ENCODE results near the gene NPC2.

The NPC2 gene

DNA sequence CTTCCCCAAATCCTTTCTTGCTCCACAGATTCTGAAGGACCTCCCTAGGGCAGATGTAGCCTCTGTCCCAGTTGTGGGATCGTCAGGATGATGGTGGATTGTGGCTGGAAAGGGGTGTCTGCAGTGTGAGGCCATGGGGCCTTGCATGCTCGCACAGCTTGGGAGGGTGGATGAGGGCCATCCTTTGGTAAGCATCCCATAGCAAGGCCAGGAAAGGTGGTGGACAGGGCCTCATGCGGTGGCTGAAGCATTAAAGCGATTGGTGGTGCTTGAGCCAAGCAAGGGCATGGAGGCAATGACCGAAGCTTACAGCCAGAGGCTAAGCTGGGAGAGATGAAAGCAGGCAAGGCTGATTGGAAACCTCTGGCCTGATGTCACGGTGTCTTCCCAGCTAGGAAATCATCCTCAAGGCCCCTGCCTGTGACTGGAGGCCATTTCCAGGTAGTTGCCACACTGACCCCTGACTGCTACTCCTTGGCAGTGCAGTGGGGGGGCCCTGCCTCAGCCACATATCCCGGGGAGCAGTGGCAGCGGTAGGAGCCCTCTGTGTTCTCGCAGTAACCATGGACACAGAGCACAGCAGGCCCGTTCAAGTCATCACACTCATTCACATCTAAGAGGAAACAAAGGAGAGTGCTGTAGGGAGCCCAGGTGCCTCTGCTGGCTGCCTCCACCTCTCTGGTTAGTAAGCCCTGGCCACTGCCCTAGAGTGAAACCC, 7.5 kb upstream of the NPC2 start:
- Mint-ChIP-seq H3K9me3 (no peaks in the 10 kb centered on the region), H3K4me1 (peaks cover 36% of the 10 kb centered on the region), H3K4me3 (no peak overlapping the region), H3K27me3 (no peaks in the 10 kb centered on the region), H3K36me3 (no peaks in the 10 kb centered on the region), H3K27ac (no peak overlapping the region)

DNA sequence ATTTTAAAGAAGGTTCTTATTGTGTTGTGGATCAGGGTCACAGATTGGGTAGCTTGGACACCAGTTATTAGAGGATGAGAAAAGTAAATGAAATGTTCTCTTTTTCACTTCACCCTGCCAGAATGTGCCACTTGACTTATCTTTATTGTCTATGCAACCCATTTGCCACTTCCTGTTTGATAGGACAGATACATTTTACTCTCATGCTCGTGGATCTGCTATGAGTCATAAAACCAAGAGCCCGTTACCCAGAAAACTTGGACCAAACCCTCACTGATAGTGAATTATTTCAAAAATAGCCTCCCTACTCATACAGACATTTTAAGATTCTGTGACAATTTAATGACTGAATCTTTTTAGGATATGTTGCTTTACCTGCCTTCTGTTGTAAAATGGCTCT, 2.3 kb upstream of the NPC2 start:
- H3K27me3 Mint-ChIP-seq = no peaks in the 10 kb centered on the region
- peak overlapping the region; percentile 82 for H3K27ac Mint-ChIP-seq
- H3K4me1 Mint-ChIP-seq = peaks cover 50% of the 10 kb centered on the region
- H3K4me3 Mint-ChIP-seq = no peak overlapping the region
- H3K9me3 Mint-ChIP-seq = no peaks in the 10 kb centered on the region
- no peaks in the 10 kb centered on the region for H3K36me3 Mint-ChIP-seq

DNA sequence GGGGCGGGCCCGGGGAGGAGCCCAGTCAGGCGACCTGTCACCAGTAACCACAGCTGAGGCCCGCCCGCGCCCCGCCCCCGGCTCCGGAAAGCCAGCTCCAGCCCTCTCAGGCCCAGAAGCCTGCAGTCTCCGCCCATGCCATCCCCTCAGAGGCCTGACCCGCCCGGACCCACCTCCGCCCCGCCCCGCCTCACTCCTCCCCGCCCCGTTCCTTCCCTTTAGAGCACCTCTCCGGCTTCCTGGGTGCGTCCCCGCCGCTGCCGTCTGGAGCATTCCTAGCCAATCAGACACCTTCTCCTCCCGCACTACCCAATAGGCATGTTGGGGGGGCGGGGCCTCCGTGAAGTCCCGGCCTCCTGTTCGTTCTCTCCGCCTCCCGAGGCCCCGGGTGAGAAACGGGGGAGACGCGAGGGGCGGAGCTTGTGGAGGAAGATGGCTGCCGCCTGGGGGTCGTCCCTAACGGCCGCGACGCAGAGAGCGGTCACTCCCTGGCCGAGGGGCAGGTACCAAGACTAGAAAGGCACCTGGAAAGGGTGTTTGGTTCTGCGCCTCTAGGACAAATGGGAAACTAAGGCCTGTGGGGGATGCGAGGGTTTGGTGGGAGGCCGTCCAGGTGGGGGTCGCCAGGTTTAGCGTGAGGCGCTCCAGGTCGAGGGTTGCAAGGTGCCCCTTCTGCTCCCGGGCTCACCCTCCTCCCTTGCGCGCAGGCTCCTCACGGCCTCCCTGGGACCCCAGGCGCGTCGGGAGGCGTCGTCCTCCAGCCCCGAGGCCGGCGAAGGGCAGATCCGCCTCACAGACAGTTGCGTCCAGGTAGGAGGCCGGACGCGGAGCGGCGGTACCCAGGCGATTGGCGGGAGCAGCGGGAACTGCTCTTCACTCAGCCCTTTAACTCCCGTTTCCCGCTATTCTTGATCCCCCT, 497 bp upstream of the NPC2 start, which contains the start of gene ISCA2:
TSS of gene ISCA2 (plus strand) at position 423 of the 919 bp plus-strand sequence. CDS start at position 433, 10 bp downstream.
- H3K9me3 Mint-ChIP-seq = no peaks in the 10 kb centered on the region
- H3K27ac Mint-ChIP-seq = peak within 1 kb of the TSS; percentile 96
- H3K4me1 Mint-ChIP-seq = peaks cover 52% of the 10 kb centered on the region
- H3K4me3 Mint-ChIP-seq = no peak within 1 kb of the TSS
- no peaks in the 10 kb centered on the region for H3K36me3 Mint-ChIP-seq
- H3K27me3 Mint-ChIP-seq = no peaks in the 10 kb centered on the region

GRCh38 chr14:74491956-74492775, 939 bp downstream of the NPC2 start:
- no peaks in the 10 kb centered on the region for H3K36me3 Mint-ChIP-seq
- H3K4me1 Mint-ChIP-seq = peaks cover 49% of the 10 kb centered on the region
- no peaks in the 10 kb centered on the region for H3K9me3 Mint-ChIP-seq
- no peaks in the 10 kb centered on the region for H3K27me3 Mint-ChIP-seq
- no peak overlapping the region for H3K27ac Mint-ChIP-seq
- no peak overlapping the region for H3K4me3 Mint-ChIP-seq

DNA sequence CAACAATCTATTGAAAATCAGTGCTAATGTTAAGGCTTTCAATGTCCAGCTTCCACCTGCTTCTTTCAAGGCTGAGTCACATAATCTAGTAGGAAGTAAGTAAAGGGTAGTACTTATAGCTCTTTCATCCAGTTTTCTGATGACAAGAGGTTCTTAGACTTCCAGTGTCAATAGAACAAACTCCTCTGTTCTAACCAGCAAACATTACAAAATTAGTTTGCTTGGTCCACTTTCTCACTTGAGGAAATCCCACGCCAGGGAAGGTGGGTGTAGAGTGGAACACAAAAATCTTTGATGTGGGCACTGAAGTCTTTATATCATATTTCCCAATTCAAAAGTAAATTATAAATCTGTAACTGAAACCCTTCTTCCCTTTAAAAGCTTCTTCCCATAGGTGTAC, 2.6 kb downstream of the NPC2 start:
- no peaks in the 10 kb centered on the region for H3K27me3 Mint-ChIP-seq
- no peak overlapping the region for H3K4me3 Mint-ChIP-seq
- no peak overlapping the region for H3K27ac Mint-ChIP-seq
- H3K36me3 Mint-ChIP-seq = no peaks in the 10 kb centered on the region
- H3K4me1 Mint-ChIP-seq = peaks cover 37% of the 10 kb centered on the region
- no peaks in the 10 kb centered on the region for H3K9me3 Mint-ChIP-seq

GRCh38 chr14:74488786-74489397, 4.2 kb downstream of the NPC2 start:
- Mint-ChIP-seq H3K4me3 (no peak overlapping the region), H3K36me3 (peaks cover 5% of the 10 kb centered on the region), H3K4me1 (peaks cover 22% of the 10 kb centered on the region), H3K9me3 (no peaks in the 10 kb centered on the region), H3K27ac (peak overlapping the region; percentile 14), H3K27me3 (no peaks in the 10 kb centered on the region)

- Mint-ChIP-seq H3K27me3 (no peaks in the 10 kb centered on the region), H3K9me3 (no peaks in the 10 kb centered on the region), H3K4me3 (no peak overlapping the region), H3K27ac (no peak overlapping the region), H3K4me1 (peaks cover 22% of the 10 kb centered on the region), H3K36me3 (peaks cover 8% of the 10 kb centered on the region)
Observed at GRCh38 chr14:74486164-74486563, 6.9 kb downstream of the NPC2 start.

- Mint-ChIP-seq H3K27ac (no peak overlapping the region), H3K9me3 (no peaks in the 10 kb centered on the region), H3K27me3 (no peaks in the 10 kb centered on the region), H3K4me1 (no peaks in the 10 kb centered on the region), H3K36me3 (peaks cover 8% of the 10 kb centered on the region), H3K4me3 (no peak overlapping the region)
Observed at GRCh38 chr14:74483321-74483720, 9.8 kb downstream of the NPC2 start.

DNA sequence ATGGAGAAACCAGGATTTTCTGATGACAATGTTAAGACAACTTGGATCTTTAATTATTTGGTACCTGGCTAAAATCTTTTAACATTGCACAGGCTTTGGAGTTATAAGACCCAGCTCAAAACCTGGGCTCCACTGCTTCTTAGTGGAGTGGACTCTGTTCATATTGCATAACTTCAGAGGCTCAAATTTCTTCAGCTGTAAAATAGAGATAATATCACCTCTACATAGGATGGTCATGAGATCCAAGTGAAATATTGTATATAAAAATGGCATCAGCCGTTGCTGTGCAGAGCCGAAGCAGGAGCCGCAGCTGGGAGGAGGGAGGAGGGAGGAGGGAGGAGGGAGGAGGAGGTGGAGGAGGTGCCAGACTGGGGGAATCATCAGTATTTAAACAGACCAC, 10.5 kb downstream of the NPC2 start:
- Mint-ChIP-seq H3K4me1 (no peaks in the 10 kb centered on the region), H3K27ac (no peak overlapping the region), H3K4me3 (no peak overlapping the region), H3K36me3 (peaks cover 8% of the 10 kb centered on the region), H3K27me3 (no peaks in the 10 kb centered on the region), H3K9me3 (no peaks in the 10 kb centered on the region)

DNA sequence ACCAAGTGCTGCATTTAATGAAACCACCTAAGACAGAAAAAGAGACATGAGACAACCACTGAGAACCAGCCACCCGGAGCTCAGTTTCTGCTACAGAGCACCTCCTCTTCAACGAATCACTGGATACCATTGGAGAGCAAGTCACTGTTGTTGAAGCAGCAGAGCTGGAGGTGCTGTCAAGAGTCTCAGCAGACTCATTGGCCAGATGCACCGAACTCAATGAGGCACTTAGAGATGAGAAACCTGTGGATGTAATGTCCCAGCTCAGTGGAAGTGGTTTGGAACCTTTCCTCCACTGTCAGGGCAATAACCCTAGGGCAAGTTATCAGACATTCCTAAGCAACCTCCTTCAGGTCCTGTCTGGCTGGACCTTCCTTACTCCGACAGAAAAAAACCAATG, 13.1 kb downstream of the NPC2 start:
- H3K27ac Mint-ChIP-seq = no peak overlapping the region
- H3K4me3 Mint-ChIP-seq = no peak overlapping the region
- peaks cover 8% of the 10 kb centered on the region for H3K36me3 Mint-ChIP-seq
- H3K4me1 Mint-ChIP-seq = no peaks in the 10 kb centered on the region
- no peaks in the 10 kb centered on the region for H3K27me3 Mint-ChIP-seq
- no peaks in the 10 kb centered on the region for H3K9me3 Mint-ChIP-seq

GRCh38 chr14:74478996-74479635, 14.0 kb downstream of the NPC2 start:
- H3K9me3 Mint-ChIP-seq = no peaks in the 10 kb centered on the region
- H3K27me3 Mint-ChIP-seq = no peaks in the 10 kb centered on the region
- H3K27ac Mint-ChIP-seq = no peak overlapping the region
- H3K4me3 Mint-ChIP-seq = no peak overlapping the region
- H3K36me3 Mint-ChIP-seq = peaks cover 3% of the 10 kb centered on the region
- no peaks in the 10 kb centered on the region for H3K4me1 Mint-ChIP-seq

GRCh38 chr14:74476607-74477006, 16.5 kb downstream of the NPC2 start:
- Mint-ChIP-seq H3K4me1 (no peaks in the 10 kb centered on the region), H3K4me3 (no peak overlapping the region), H3K27me3 (no peaks in the 10 kb centered on the region), H3K9me3 (no peaks in the 10 kb centered on the region), H3K27ac (no peak overlapping the region), H3K36me3 (peaks cover 6% of the 10 kb centered on the region)

GRCh38 chr14:74476107-74476506, 17.0 kb downstream of the NPC2 start:
- H3K36me3 Mint-ChIP-seq = peaks cover 6% of the 10 kb centered on the region
- H3K4me3 Mint-ChIP-seq = no peak overlapping the region
- H3K9me3 Mint-ChIP-seq = no peaks in the 10 kb centered on the region
- no peaks in the 10 kb centered on the region for H3K27me3 Mint-ChIP-seq
- no peaks in the 10 kb centered on the region for H3K4me1 Mint-ChIP-seq
- H3K27ac Mint-ChIP-seq = no peak overlapping the region

DNA sequence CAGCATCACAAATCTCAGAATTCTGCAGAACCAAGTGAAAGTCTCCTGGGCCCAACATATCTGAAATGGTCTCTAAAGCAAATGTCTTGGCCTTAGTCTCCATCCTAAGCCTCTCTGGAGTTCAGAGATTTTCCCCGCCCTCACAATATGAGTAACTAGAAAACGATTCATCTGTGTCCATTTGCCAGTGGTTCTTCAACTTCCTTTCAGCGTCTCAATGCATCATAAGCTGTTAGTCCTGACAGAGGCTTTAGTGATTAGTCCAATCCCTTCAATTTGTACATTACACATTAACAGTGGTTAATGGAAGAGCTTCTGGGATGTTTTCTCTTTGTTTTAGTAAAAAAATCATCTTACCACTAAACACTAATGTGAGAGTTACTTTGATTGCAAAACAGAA, 17.4 kb downstream of the NPC2 start:
- Mint-ChIP-seq H3K27me3 (no peaks in the 10 kb centered on the region), H3K4me1 (no peaks in the 10 kb centered on the region), H3K9me3 (no peaks in the 10 kb centered on the region), H3K27ac (no peak overlapping the region), H3K36me3 (peaks cover 6% of the 10 kb centered on the region), H3K4me3 (no peak overlapping the region)

DNA sequence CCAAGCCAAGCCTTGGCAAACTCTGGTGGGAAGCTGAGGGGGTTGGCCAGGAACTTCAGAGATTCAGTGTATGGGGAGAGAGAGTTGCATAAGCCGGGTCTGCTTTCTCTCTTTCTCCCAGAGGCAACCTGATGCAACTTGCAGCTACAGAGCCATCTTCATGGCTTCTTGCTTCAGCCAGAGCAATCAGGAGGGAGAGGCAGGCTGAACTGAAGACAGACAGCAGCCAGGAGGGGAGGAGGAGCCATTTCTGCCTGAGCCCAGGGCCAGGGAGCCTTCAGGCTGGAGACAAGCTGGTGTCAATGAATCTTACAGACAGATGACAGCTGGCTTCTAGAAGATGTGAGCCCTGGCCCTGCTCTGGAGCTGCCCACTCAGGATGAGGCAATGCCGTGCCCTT, 18.7 kb downstream of the NPC2 start:
- H3K27ac Mint-ChIP-seq = peak overlapping the region; percentile 6
- no peaks in the 10 kb centered on the region for H3K27me3 Mint-ChIP-seq
- H3K36me3 Mint-ChIP-seq = peaks cover 6% of the 10 kb centered on the region
- H3K9me3 Mint-ChIP-seq = no peaks in the 10 kb centered on the region
- H3K4me3 Mint-ChIP-seq = no peak overlapping the region
- H3K4me1 Mint-ChIP-seq = no peaks in the 10 kb centered on the region

Measured in activated naive CD4-positive, alpha-beta T cell treated with anti-CD3 and anti-CD28 coated beads, Interleukin-2, amount 50 U/mL, for 24 hours (primary cell).